Measurements from ENCODE around the gene PDHX. TPM values are rescaled to one million over a fixed set of nuclear protein-coding genes. Genes with fewer than 3 reads are reported as not detected.

The PDHX gene
- total RNA-seq, 1 donor from 2014 or later: 30.5 TPM

DNA sequence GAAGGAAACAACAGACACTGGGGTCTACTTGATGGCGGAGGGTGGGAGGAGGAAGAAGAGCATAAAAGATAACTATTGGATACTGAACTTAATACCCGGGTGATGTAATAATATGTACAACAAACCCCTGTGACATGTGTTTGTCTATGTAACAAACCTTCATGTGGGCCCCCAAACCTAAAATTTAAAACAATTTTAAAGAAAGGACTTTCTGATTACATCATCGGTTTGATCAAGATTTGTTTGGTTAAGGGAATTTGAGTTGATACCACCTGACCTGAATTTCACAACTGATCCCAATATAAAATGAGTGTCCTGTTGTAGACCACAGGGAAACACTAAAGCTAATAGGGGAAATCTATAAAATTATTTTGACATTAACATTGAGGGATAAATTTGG is 34.5 kb upstream of the PDHX start:
- TF ChIP-seq, protein P1, sequence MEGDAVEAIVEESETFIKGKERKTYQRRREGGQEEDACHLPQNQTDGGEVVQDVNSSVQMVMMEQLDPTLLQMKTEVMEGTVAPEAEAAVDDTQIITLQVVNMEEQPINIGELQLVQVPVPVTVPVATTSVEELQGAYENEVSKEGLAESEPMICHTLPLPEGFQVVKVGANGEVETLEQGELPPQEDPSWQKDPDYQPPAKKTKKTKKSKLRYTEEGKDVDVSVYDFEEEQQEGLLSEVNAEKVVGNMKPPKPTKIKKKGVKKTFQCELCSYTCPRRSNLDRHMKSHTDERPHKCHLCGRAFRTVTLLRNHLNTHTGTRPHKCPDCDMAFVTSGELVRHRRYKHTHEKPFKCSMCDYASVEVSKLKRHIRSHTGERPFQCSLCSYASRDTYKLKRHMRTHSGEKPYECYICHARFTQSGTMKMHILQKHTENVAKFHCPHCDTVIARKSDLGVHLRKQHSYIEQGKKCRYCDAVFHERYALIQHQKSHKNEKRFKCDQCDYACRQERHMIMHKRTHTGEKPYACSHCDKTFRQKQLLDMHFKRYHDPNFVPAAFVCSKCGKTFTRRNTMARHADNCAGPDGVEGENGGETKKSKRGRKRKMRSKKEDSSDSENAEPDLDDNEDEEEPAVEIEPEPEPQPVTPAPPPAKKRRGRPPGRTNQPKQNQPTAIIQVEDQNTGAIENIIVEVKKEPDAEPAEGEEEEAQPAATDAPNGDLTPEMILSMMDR (IDR thresholded peaks at IDR 0.05; ENCODE audit: insufficient read depth, low read length, poor library complexity, severe bottlenecking): no peak
- H3K36me3 ChIP-seq (ENCODE audit: control insufficient read depth, insufficient read depth, low read length): no peaks in the 10 kb centered on the region
- no peaks in the 10 kb centered on the region for H3K27me3 ChIP-seq (ENCODE audit: control insufficient read depth, insufficient read depth, low read length)
- H3K4me3 ChIP-seq (ENCODE audit: low read depth, low read length): no peak overlapping the region
- DNase-seq (ENCODE audit: low read depth): no peak

DNA sequence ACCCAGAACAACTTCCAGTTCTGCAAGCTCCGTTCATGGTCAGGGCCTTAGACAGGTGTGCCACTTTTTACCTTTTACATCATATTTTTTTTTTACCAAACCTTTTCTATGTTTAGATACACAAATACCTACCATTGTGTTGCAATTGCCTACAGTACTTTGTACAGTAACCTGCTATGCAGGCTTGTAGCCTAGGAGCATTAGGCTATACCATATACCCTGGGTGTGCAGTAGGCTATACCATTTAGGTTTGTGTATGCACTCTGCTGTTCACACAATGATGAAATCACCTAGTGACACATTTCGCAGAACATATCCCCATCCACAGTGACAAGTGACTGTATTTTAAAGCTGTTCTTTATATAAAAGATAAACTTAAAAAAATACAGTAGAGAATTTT is 29.8 kb upstream of the PDHX start:
- TF ChIP-seq, protein P1 (IDR thresholded peaks at IDR 0.05; ENCODE audit: insufficient read depth, low read length, poor library complexity, severe bottlenecking): no peak
- Histone ChIP-seq H3K36me3 (ENCODE audit: control insufficient read depth, insufficient read depth, low read length) (no peaks in the 10 kb centered on the region), H3K4me3 (ENCODE audit: low read depth, low read length) (no peak overlapping the region), H3K27me3 (ENCODE audit: control insufficient read depth, insufficient read depth, low read length) (no peaks in the 10 kb centered on the region)
- DNase-seq (ENCODE audit: low read depth): no peak

DNA sequence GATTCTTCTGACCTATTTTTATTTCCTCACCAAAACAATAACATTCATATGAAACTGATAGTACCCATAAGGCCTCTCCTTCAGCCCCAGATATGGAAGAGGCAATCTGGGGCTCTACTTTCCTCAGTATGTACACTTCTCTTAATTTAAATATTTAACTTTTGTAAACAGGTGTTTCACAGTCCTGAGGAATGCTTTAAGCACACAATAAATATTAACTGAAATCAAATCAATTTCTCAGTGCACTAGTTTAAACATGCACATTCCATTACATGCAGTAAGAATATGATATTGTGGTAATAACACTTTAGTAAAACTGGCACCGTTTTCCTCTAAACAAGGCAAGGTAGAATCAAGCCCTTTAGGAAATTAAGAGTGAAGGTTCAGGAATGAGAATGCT is 29.2 kb upstream of the PDHX start:
- TF ChIP-seq, protein P1 (IDR thresholded peaks at IDR 0.05; ENCODE audit: insufficient read depth, low read length, poor library complexity, severe bottlenecking): no peak
- Histone ChIP-seq H3K36me3 (ENCODE audit: control insufficient read depth, insufficient read depth, low read length) (no peaks in the 10 kb centered on the region), H3K27me3 (ENCODE audit: control insufficient read depth, insufficient read depth, low read length) (no peaks in the 10 kb centered on the region), H3K4me3 (ENCODE audit: low read depth, low read length) (no peak overlapping the region)
- no peak for DNase-seq (ENCODE audit: low read depth)

DNA sequence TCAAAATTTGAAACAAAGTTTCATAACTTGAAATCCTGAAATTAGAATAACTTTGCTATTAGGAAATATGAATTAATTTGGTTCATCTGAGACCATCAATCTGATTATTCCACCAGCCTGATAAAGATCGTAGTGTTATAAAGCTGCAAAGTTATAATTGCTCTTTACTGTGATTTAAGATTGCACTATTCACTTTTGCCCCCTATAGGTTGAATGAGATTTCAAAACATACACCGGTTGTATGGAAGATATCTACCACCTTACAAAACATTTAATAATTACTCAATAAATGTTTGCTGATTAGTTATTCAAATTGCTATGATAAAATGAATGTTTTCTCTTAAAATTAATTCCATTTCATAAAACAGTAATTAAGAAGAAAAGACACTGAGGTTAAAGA is 26.3 kb upstream of the PDHX start:
- TF ChIP-seq, protein P1 (IDR thresholded peaks at IDR 0.05; ENCODE audit: insufficient read depth, low read length, poor library complexity, severe bottlenecking): peak; percentile 24
- Histone ChIP-seq H3K36me3 (ENCODE audit: control insufficient read depth, insufficient read depth, low read length) (no peaks in the 10 kb centered on the region), H3K27me3 (ENCODE audit: control insufficient read depth, insufficient read depth, low read length) (no peaks in the 10 kb centered on the region)

DNA sequence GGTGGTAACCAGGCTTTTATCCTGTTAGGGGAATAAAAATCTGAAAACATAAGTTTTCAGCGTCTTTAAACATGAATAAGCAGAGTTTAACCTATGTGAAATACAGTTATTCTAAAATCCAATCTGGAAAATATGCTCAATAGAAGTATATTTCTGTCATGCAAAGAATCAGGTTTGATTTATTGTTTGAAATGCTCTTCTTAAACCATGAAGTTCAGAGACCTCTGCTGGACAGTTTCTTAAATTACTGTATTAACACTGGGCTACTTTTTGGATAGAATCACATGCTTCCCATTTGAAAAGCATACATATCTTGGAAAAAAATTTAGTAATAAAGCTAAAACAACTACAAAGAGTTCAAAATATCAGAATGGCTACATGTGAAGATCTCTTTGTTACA is 25.6 kb upstream of the PDHX start:
- TF ChIP-seq, protein P1 (IDR thresholded peaks at IDR 0.05; ENCODE audit: insufficient read depth, low read length, poor library complexity, severe bottlenecking): peak; percentile 29
- Histone ChIP-seq H3K4me3 (ENCODE audit: low read depth, low read length) (no peak overlapping the region), H3K27me3 (ENCODE audit: control insufficient read depth, insufficient read depth, low read length) (no peaks in the 10 kb centered on the region), H3K36me3 (ENCODE audit: control insufficient read depth, insufficient read depth, low read length) (no peaks in the 10 kb centered on the region)
- DNase-seq (ENCODE audit: low read depth): no peak

More for the DNA sequence above, 26.3 kb upstream of the PDHX start:
- no peak overlapping the region for H3K4me3 ChIP-seq (ENCODE audit: low read depth, low read length)
- no peak for DNase-seq (ENCODE audit: low read depth)

DNA sequence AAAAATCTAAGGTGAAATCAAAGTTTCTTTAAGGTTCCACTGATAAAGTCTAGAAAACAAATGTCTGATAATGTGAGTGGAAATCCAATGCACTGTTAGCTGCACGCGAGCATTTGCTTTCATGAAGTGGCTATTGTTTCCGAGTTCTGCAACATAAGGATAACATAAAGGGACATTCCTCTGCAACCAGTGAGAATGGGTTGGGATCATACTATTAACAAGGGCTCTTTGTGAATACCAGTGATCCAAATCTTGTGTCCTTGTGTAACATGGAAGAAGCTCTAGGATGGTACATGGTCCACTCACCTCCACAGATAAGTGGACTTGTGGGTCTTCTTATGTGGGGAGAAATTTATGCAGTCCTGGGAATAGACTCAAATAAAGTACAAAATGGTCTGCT is 24.8 kb upstream of the PDHX start:
- Histone ChIP-seq H3K4me3 (ENCODE audit: low read depth, low read length) (no peak overlapping the region), H3K36me3 (ENCODE audit: control insufficient read depth, insufficient read depth, low read length) (no peaks in the 10 kb centered on the region), H3K27me3 (ENCODE audit: control insufficient read depth, insufficient read depth, low read length) (no peaks in the 10 kb centered on the region)
- TF ChIP-seq, protein P1 (IDR thresholded peaks at IDR 0.05; ENCODE audit: insufficient read depth, low read length, poor library complexity, severe bottlenecking): no peak
- no peak for DNase-seq (ENCODE audit: low read depth)

All from kidney epithelial cell (primary cell).